Umbilical cord (tissue), 2 donors: ENCODE measurements around the gene ITPKA. TPM values are rescaled to one million over a fixed set of nuclear protein-coding genes. Genes with fewer than 3 reads are reported as not detected.

ENCODE experiments used
- DNase-seq: peaks from one replicate; pipeline ENCODE4 v3.0.0-alpha.2; 2015; ENCODE audit warnings: low spot score
- total RNA-seq: library from RNA; depleted of rRNA; stranded (reverse); fragments of >200 nt; gene quantifications from one replicate; pipeline ENCODE4 v1.2.3, GENCODE V29; 2014; ENCODE audit warnings: low replicate concordance; ENCODE audit not compliant: insufficient read depth

Gene ITPKA
- total RNA-seq, 1 donor from 2014 or later, result 24.1 TPM

- DNase-seq, result peak; percentile 93
Observed at GRCh38 chr15:41490355-41490754, 3.3 kb upstream of the ITPKA start.

- DNase-seq, result no peak
Observed at GRCh38 chr15:41491889-41492288, 1.8 kb upstream of the ITPKA start.

- DNase-seq, result no peak
Observed at GRCh38 chr15:41492597-41493204, 973 bp upstream of the ITPKA start.

- no peak for DNase-seq
Observed at GRCh38 chr15:41493902-41494189, 172 bp downstream of the ITPKA start.

- no peak for DNase-seq
Observed at GRCh38 chr15:41494190-41494921, 682 bp downstream of the ITPKA start.

GRCh38 chr15:41494922-41495735 lies 1.5 kb downstream of the ITPKA start:
- DNase-seq, result no peak

- DNase-seq, result no peak
Observed at GRCh38 chr15:41495736-41496599, 2.3 kb downstream of the ITPKA start.

- no peak for DNase-seq
Observed at GRCh38 chr15:41498657-41499056, 5.0 kb downstream of the ITPKA start.

GRCh38 chr15:41499109-41499851 lies 5.6 kb downstream of the ITPKA start:
- no peak for DNase-seq

GRCh38 chr15:41501191-41501917 lies 7.7 kb downstream of the ITPKA start:
- DNase-seq, result no peak

GRCh38 chr15:41501931-41502794 lies 8.5 kb downstream of the ITPKA start:
- no peak for DNase-seq

- no peak for DNase-seq
Observed at GRCh38 chr15:41502795-41503668, 9.4 kb downstream of the ITPKA start.

- DNase-seq, result no peak
Observed at GRCh38 chr15:41503669-41504010, 10.0 kb downstream of the ITPKA start.

- no peak for DNase-seq
Observed at GRCh38 chr15:41504751-41505492, 11.2 kb downstream of the ITPKA start.

- DNase-seq, result no peak
Observed at GRCh38 chr15:41505776-41506175, 12.1 kb downstream of the ITPKA start.

- no peak for DNase-seq
Observed at GRCh38 chr15:41506796-41507341, 13.2 kb downstream of the ITPKA start.

- DNase-seq, result no peak
Observed at GRCh38 chr15:41507820-41508290, 14.2 kb downstream of the ITPKA start.
